Mesendoderm (in vitro differentiated cells): Measurements from ENCODE around the gene AP2A2.

ENCODE experiments used
- DNase-seq: peaks from one replicate; pipeline ENCODE4 v3.0.0; 2013
- H2AK5ac ChIP-seq: 2 replicates; pipeline ENCODE4 v1.6.1; 2013; ENCODE audit warnings: low read length, inconsistent platforms
- H2BK120ac ChIP-seq: 2 replicates; pipeline ENCODE4 v1.6.1; 2013; ENCODE audit warnings: low read depth, mild to moderate bottlenecking, low read length, moderate library complexity, mixed read lengths
- H2BK15ac ChIP-seq: replicated peaks from 2 replicates; pipeline ENCODE4 v1.6.1; 2013; ENCODE audit warnings: low read depth, mild to moderate bottlenecking, moderate library complexity
- H2BK5ac ChIP-seq: 2 replicates; pipeline ENCODE4 v1.6.1; 2013; ENCODE audit warnings: low read length, inconsistent platforms
- H3K18ac ChIP-seq: 2 replicates; pipeline ENCODE4 v1.6.1; 2013; ENCODE audit warnings: mild to moderate bottlenecking, low read length, mixed read lengths
- H3K23ac ChIP-seq: one replicate; pipeline ENCODE4 v1.6.1; 2013; ENCODE audit warnings: low read length
- H3K27ac ChIP-seq: 2 replicates; pipeline ENCODE4 v1.5.1; 2013; ENCODE audit warnings: low read depth, mild to moderate bottlenecking, inconsistent platforms, low read length, moderate library complexity
- H3K27me3 ChIP-seq: 2 replicates; pipeline ENCODE4 v1.6.1; 2013; ENCODE audit warnings: low read length, control low read depth, mild to moderate bottlenecking, inconsistent platforms; ENCODE audit not compliant: insufficient read depth, poor library complexity
- H3K36me3 ChIP-seq: 2 replicates; pipeline ENCODE4 v1.6.1; 2013; ENCODE audit warnings: low read length, inconsistent platforms; ENCODE audit not compliant: control insufficient read depth, insufficient read depth
- H3K4ac ChIP-seq: one replicate; pipeline ENCODE4 v1.6.1; 2013; ENCODE audit warnings: low read depth, mild to moderate bottlenecking, low read length, moderate library complexity
- H3K4me1 ChIP-seq: 2 replicates; pipeline ENCODE4 v1.6.1; 2013; ENCODE audit warnings: low read depth, low read length, inconsistent platforms; ENCODE audit not compliant: control insufficient read depth
- H3K4me2 ChIP-seq: 2 replicates; pipeline ENCODE4 v1.6.1; 2013; ENCODE audit warnings: low read length
- H3K4me3 ChIP-seq: 2 replicates; pipeline ENCODE4 v1.5.1; 2013; ENCODE audit warnings: mild to moderate bottlenecking, low read length
- H3K56ac ChIP-seq: one replicate; pipeline ENCODE4 v1.6.1; 2013; ENCODE audit warnings: low read length
- H3K79me1 ChIP-seq: 2 replicates; pipeline ENCODE4 v1.6.1; 2013; ENCODE audit warnings: low read length, inconsistent platforms
- H3K79me2 ChIP-seq: 2 replicates; pipeline ENCODE4 v1.6.1; 2013; ENCODE audit warnings: mild to moderate bottlenecking, low read length; ENCODE audit not compliant: control insufficient read depth, insufficient read depth
- H3K9ac ChIP-seq: 2 replicates; pipeline ENCODE4 v1.6.1; 2013; ENCODE audit warnings: low read length, inconsistent platforms
- H4K5ac ChIP-seq: one replicate; pipeline ENCODE4 v1.6.1; 2013; ENCODE audit warnings: low read length
- H4K8ac ChIP-seq: one replicate; pipeline ENCODE4 v1.6.1; 2013; ENCODE audit warnings: low read depth, mild to moderate bottlenecking, control low read depth, low read length, moderate library complexity
- WGBS: extraction: QIAGEN DNeasy Blood & Tissue Kit; methylation state at CpG from one replicate; pipeline ENCODE4 v1.1.7; 2013; ENCODE audit warnings: low lambda C conversion rate, missing lambda C conversion rate; ENCODE audit not compliant: insufficient coverage; ENCODE audit errors: extremely low coverage; 5-methylcytosine and 5-hydroxymethylcytosine counted together

The AP2A2 gene

GRCh38 chr11:987671-988070 is 62.0 kb downstream of the AP2A2 start:
- H3K36me3 ChIP-seq, result peaks cover 15% of the 10 kb centered on the region
- no CpG with 5 or more reads among the region's 15 CpGs for WGBS

GRCh38 chr11:990101-990500 is 64.4 kb downstream of the AP2A2 start:
- no peak overlapping the region for H2BK15ac ChIP-seq
- H3K4me1 ChIP-seq, result no peaks in the 10 kb centered on the region
- no peak overlapping the region for H3K4ac ChIP-seq
- no peak for DNase-seq
- H3K4me2 ChIP-seq, result no peak overlapping the region
- H3K27me3 ChIP-seq, result no peaks in the 10 kb centered on the region
- H3K23ac ChIP-seq, result no peak overlapping the region
- H3K18ac ChIP-seq, result no peak overlapping the region
- H3K79me1 ChIP-seq, result peaks cover 1% of the 10 kb centered on the region
- H3K56ac ChIP-seq, result no peak overlapping the region
- H2BK5ac ChIP-seq, result no peak overlapping the region
- H4K8ac ChIP-seq, result no peak overlapping the region
- H2BK120ac ChIP-seq, result no peak overlapping the region
- no peak overlapping the region for H2AK5ac ChIP-seq
- no peak overlapping the region for H4K5ac ChIP-seq
- H3K36me3 ChIP-seq, result peaks cover 17% of the 10 kb centered on the region
- H3K9ac ChIP-seq, result no peak overlapping the region
- no CpG with 5 or more reads among the region's 10 CpGs for WGBS
- no peaks in the 10 kb centered on the region for H3K79me2 ChIP-seq
- H3K4me3 ChIP-seq, result no peak overlapping the region
- H3K27ac ChIP-seq, result no peak overlapping the region

More at GRCh38 chr11:987671-988070, 62.0 kb downstream of the AP2A2 start:
- Histone ChIP-seq H3K79me1 (peaks cover 1% of the 10 kb centered on the region), H3K23ac (no peak overlapping the region), H3K4me1 (no peaks in the 10 kb centered on the region), H2AK5ac (no peak overlapping the region), H2BK15ac (no peak overlapping the region), H2BK120ac (no peak overlapping the region), H3K18ac (no peak overlapping the region), H4K8ac (no peak overlapping the region), H3K4me2 (no peak overlapping the region), H3K79me2 (no peaks in the 10 kb centered on the region), H3K27me3 (no peaks in the 10 kb centered on the region), H3K4me3 (no peak overlapping the region), H3K9ac (no peak overlapping the region), H3K27ac (no peak overlapping the region), H3K4ac (no peak overlapping the region), H4K5ac (no peak overlapping the region), H2BK5ac (no peak overlapping the region), H3K56ac (no peak overlapping the region)
- no peak for DNase-seq

- H2BK5ac ChIP-seq, result no peak overlapping the region
- no peak overlapping the region for H3K27ac ChIP-seq
- no peak overlapping the region for H3K56ac ChIP-seq
- H3K23ac ChIP-seq, result no peak overlapping the region
- no peak overlapping the region for H3K4me3 ChIP-seq
- no peaks in the 10 kb centered on the region for H3K27me3 ChIP-seq
- peaks cover 17% of the 10 kb centered on the region for H3K36me3 ChIP-seq
- H3K79me2 ChIP-seq, result no peaks in the 10 kb centered on the region
- H3K18ac ChIP-seq, result no peak overlapping the region
- no peak overlapping the region for H2BK15ac ChIP-seq
- no peak overlapping the region for H3K4ac ChIP-seq
- H4K5ac ChIP-seq, result no peak overlapping the region
- peaks cover 1% of the 10 kb centered on the region for H3K79me1 ChIP-seq
- H3K9ac ChIP-seq, result no peak overlapping the region
- no CpG with 5 or more reads among the region's 12 CpGs for WGBS
- no peak overlapping the region for H3K4me2 ChIP-seq
- no peak overlapping the region for H4K8ac ChIP-seq
- H2BK120ac ChIP-seq, result no peak overlapping the region
- no peak for DNase-seq
- H2AK5ac ChIP-seq, result no peak overlapping the region
- no peaks in the 10 kb centered on the region for H3K4me1 ChIP-seq
These were observed 65.4 kb downstream of the AP2A2 start for GRCh38 chr11:991034-991433.

GRCh38 chr11:991711-992307 is 66.1 kb downstream of the AP2A2 start:
- no peak overlapping the region for H4K8ac ChIP-seq

GRCh38 chr11:992577-992976 is 66.9 kb downstream of the AP2A2 start:
- no CpG with 5 or more reads among the region's 16 CpGs for WGBS
- Histone ChIP-seq H3K36me3 (peaks cover 14% of the 10 kb centered on the region), H3K23ac (no peak overlapping the region)

More at GRCh38 chr11:991711-992307, 66.1 kb downstream of the AP2A2 start:
- H2AK5ac ChIP-seq, result no peak overlapping the region
- peaks cover 17% of the 10 kb centered on the region for H3K36me3 ChIP-seq
- H3K23ac ChIP-seq, result no peak overlapping the region
- no peaks in the 10 kb centered on the region for H3K4me1 ChIP-seq
- H3K27me3 ChIP-seq, result no peaks in the 10 kb centered on the region
- no peak overlapping the region for H4K5ac ChIP-seq
- DNase-seq, result no peak
- no peak overlapping the region for H2BK5ac ChIP-seq
- no peak overlapping the region for H3K4ac ChIP-seq
- H3K4me2 ChIP-seq, result no peak overlapping the region
- H2BK120ac ChIP-seq, result no peak overlapping the region
- H3K4me3 ChIP-seq, result no peak overlapping the region
- H3K79me2 ChIP-seq, result no peaks in the 10 kb centered on the region
- H3K9ac ChIP-seq, result no peak overlapping the region
- H3K18ac ChIP-seq, result no peak overlapping the region
- no CpG with 5 or more reads among the region's 24 CpGs for WGBS
- peaks cover 1% of the 10 kb centered on the region for H3K79me1 ChIP-seq
- no peak overlapping the region for H3K56ac ChIP-seq
- no peak overlapping the region for H3K27ac ChIP-seq
- no peak overlapping the region for H2BK15ac ChIP-seq

GRCh38 chr11:993632-994167 is 68.0 kb downstream of the AP2A2 start:
- Histone ChIP-seq H3K18ac (no peak overlapping the region), H3K23ac (no peak overlapping the region), H4K8ac (no peak overlapping the region), H3K27ac (no peak overlapping the region), H2AK5ac (no peak overlapping the region), H3K9ac (no peak overlapping the region), H3K4me3 (no peak overlapping the region), H3K79me2 (no peaks in the 10 kb centered on the region), H3K36me3 (peaks cover 12% of the 10 kb centered on the region), H3K4me2 (no peak overlapping the region), H2BK5ac (no peak overlapping the region), H3K4me1 (no peaks in the 10 kb centered on the region), H4K5ac (no peak overlapping the region), H3K79me1 (peaks cover 1% of the 10 kb centered on the region), H2BK15ac (no peak overlapping the region), H3K4ac (no peak overlapping the region), H3K27me3 (no peaks in the 10 kb centered on the region), H2BK120ac (no peak overlapping the region), H3K56ac (no peak overlapping the region)
- DNase-seq, result no peak
- no CpG with 5 or more reads among the region's 35 CpGs for WGBS

More at GRCh38 chr11:992577-992976, 66.9 kb downstream of the AP2A2 start:
- no peak overlapping the region for H3K56ac ChIP-seq
- H3K4ac ChIP-seq, result no peak overlapping the region
- no peak overlapping the region for H2AK5ac ChIP-seq
- H3K79me2 ChIP-seq, result no peaks in the 10 kb centered on the region
- H2BK15ac ChIP-seq, result no peak overlapping the region
- no peaks in the 10 kb centered on the region for H3K27me3 ChIP-seq
- no peak overlapping the region for H3K27ac ChIP-seq
- H2BK5ac ChIP-seq, result no peak overlapping the region
- H3K18ac ChIP-seq, result no peak overlapping the region
- H2BK120ac ChIP-seq, result no peak overlapping the region
- H4K5ac ChIP-seq, result no peak overlapping the region
- H3K9ac ChIP-seq, result no peak overlapping the region
- no peak overlapping the region for H3K4me3 ChIP-seq
- H3K4me1 ChIP-seq, result no peaks in the 10 kb centered on the region
- peaks cover 1% of the 10 kb centered on the region for H3K79me1 ChIP-seq
- H4K8ac ChIP-seq, result no peak overlapping the region
- H3K4me2 ChIP-seq, result no peak overlapping the region
- DNase-seq, result no peak
